Spinal cord (tissue), 10 donors: ENCODE measurements around the gene P2RX7. TPM values are rescaled to one million over a fixed set of nuclear protein-coding genes. Genes with fewer than 3 reads are reported as not detected.

Experiments used
- DNase-seq, 6 donors: peaks; one replicate each; pipeline versions ENCODE4 v3.0.0 to v3.0.0-alpha.2; 2013 to 2015; ENCODE audit warnings: low spot score in 6 of 6, low read depth in 4 of 6
- H3K27ac ChIP-seq: one replicate; pipeline ENCODE4 v1.5.1; 2013; ENCODE audit warnings: low read depth, low read length, control low read depth
- H3K27me3 ChIP-seq: one replicate; pipeline ENCODE4 v1.6.1; 2013; ENCODE audit warnings: low read length; ENCODE audit not compliant: control insufficient read depth, insufficient read depth
- H3K36me3 ChIP-seq: one replicate; pipeline ENCODE4 v1.6.1; 2013; ENCODE audit warnings: low read length; ENCODE audit not compliant: control insufficient read depth, insufficient read depth
- H3K4me1 ChIP-seq: one replicate; pipeline ENCODE4 v1.6.1; 2013; ENCODE audit warnings: low read length; ENCODE audit not compliant: control insufficient read depth, insufficient read depth
- H3K4me3 ChIP-seq: one replicate; pipeline ENCODE4 v1.5.1; 2013; ENCODE audit warnings: low read depth, low read length, control low read depth
- H3K9me3 ChIP-seq: one replicate; pipeline ENCODE4 v1.6.1; 2013; ENCODE audit warnings: low read length; ENCODE audit not compliant: control insufficient read depth, insufficient read depth
- WGBS: methylation state at CpG from one replicate; pipeline ENCODE4 v1.1.5; 2013; ENCODE audit warnings: missing lambda C conversion rate; ENCODE audit not compliant: insufficient coverage; 5-methylcytosine and 5-hydroxymethylcytosine counted together
- polyA plus RNA-seq, 2 donors: library from polyadenylated mRNA; unstranded; fragments of 120-200 nt; gene quantifications; one replicate each; pipeline ENCODE4 v1.2.1, GENCODE V29; 2013; ENCODE audit not compliant: insufficient read length in 2 of 2
- total RNA-seq, 2 donors: library from RNA; depleted of rRNA in 1 of 2; stranded (reverse); fragments of 120-200 nt in 1 of 2; fragments of >200 nt in 1 of 2; gene quantifications; one replicate each; pipeline versions ENCODE4 v1.2.3 to v1.2.4, GENCODE V29; 2013 to 2014
- donor health status: healthy.

Gene P2RX7
- total and polyA plus RNA-seq, 4 donors: 8.7 to 19.9 (median 17.4) TPM

GRCh38 chr12:121130866-121131373, 1.8 kb upstream of the P2RX7 start:
- Histone ChIP-seq H3K9me3 (no peaks in the 10 kb centered on the region), H3K27me3 (no peaks in the 10 kb centered on the region), H3K4me3 (no peak overlapping the region), H3K27ac (peak overlapping the region; percentile 93), H3K4me1 (peaks cover 28% of the 10 kb centered on the region), H3K36me3 (no peaks in the 10 kb centered on the region)
- 68% methylated on average over 4 of the region's 6 CpGs for WGBS
- no peak for DNase-seq

- Histone ChIP-seq H3K27ac (peak overlapping the region; percentile 93), H3K4me1 (peaks cover 33% of the 10 kb centered on the region), H3K36me3 (no peaks in the 10 kb centered on the region), H3K27me3 (no peaks in the 10 kb centered on the region), H3K9me3 (no peaks in the 10 kb centered on the region), H3K4me3 (no peak overlapping the region)
- WGBS: no CpG with 5 or more reads among the region's 4 CpGs
- DNase-seq: no peak
Measured at GRCh38 chr12:121131941-121132341, 735 bp upstream of the P2RX7 start.

- peak overlapping the region; percentile 66 for H3K4me3 ChIP-seq
Measured at GRCh38 chr12:121133838-121134237, 1.2 kb downstream of the P2RX7 start.

GRCh38 chr12:121135320-121135719, 2.6 kb downstream of the P2RX7 start:
- peaks cover 42% of the 10 kb centered on the region for H3K4me1 ChIP-seq
- no peak for DNase-seq
- no CpG with 5 or more reads among the region's 3 CpGs for WGBS
- H3K36me3 ChIP-seq: peaks cover 4% of the 10 kb centered on the region
- no peak overlapping the region for H3K27ac ChIP-seq
- H3K9me3 ChIP-seq: no peaks in the 10 kb centered on the region
- no peaks in the 10 kb centered on the region for H3K27me3 ChIP-seq
- H3K4me3 ChIP-seq: no peak overlapping the region

More at GRCh38 chr12:121133838-121134237, 1.2 kb downstream of the P2RX7 start:
- no peak for DNase-seq
- WGBS: 80% methylated on average over 2 of the region's 7 CpGs
- no peaks in the 10 kb centered on the region for H3K9me3 ChIP-seq
- H3K27ac ChIP-seq: peak overlapping the region; percentile 93
- peaks cover 30% of the 10 kb centered on the region for H3K4me1 ChIP-seq
- H3K27me3 ChIP-seq: no peaks in the 10 kb centered on the region
- H3K36me3 ChIP-seq: no peaks in the 10 kb centered on the region

GRCh38 chr12:121137512-121137911, 4.8 kb downstream of the P2RX7 start:
- 90% methylated on average over 2 of the region's 4 CpGs for WGBS
- H3K4me3 ChIP-seq: no peak overlapping the region
- no peak overlapping the region for H3K27ac ChIP-seq
- peaks cover 11% of the 10 kb centered on the region for H3K36me3 ChIP-seq
- no peaks in the 10 kb centered on the region for H3K27me3 ChIP-seq
- H3K9me3 ChIP-seq: peaks cover 5% of the 10 kb centered on the region
- peaks cover 40% of the 10 kb centered on the region for H3K4me1 ChIP-seq
- DNase-seq: no peak

- no peaks in the 10 kb centered on the region for H3K27me3 ChIP-seq
- H3K9me3 ChIP-seq: peaks cover 5% of the 10 kb centered on the region
- H3K4me3 ChIP-seq: no peak overlapping the region
- WGBS: 90% methylated on average over 5 of the region's 5 CpGs
- peaks cover 32% of the 10 kb centered on the region for H3K4me1 ChIP-seq
- peak overlapping the region; percentile 74 for H3K27ac ChIP-seq
- H3K36me3 ChIP-seq: peaks cover 11% of the 10 kb centered on the region
- no peak for DNase-seq
Measured at GRCh38 chr12:121138284-121138683, 5.6 kb downstream of the P2RX7 start.

GRCh38 chr12:121139286-121139685, 6.6 kb downstream of the P2RX7 start:
- Histone ChIP-seq H3K36me3 (peaks cover 11% of the 10 kb centered on the region), H3K4me3 (no peak overlapping the region), H3K4me1 (peaks cover 29% of the 10 kb centered on the region), H3K27ac (peak overlapping the region; percentile 74), H3K27me3 (no peaks in the 10 kb centered on the region), H3K9me3 (peaks cover 5% of the 10 kb centered on the region)
- peak in 5 of 6 donors; percentile 64 to 88 (median 81) for DNase-seq
- 59% methylated on average over 5 of the region's 5 CpGs for WGBS

- DNase-seq: no peak
- no peak overlapping the region for H3K4me3 ChIP-seq
- 93% methylated on average over 11 of the region's 11 CpGs for WGBS
- H3K27me3 ChIP-seq: no peaks in the 10 kb centered on the region
- no peak overlapping the region for H3K27ac ChIP-seq
- H3K36me3 ChIP-seq: peaks cover 14% of the 10 kb centered on the region
- peaks cover 22% of the 10 kb centered on the region for H3K4me1 ChIP-seq
- H3K9me3 ChIP-seq: peaks cover 5% of the 10 kb centered on the region
Measured at GRCh38 chr12:121142171-121142950, 9.7 kb downstream of the P2RX7 start.

GRCh38 chr12:121144416-121144914, 11.8 kb downstream of the P2RX7 start:
- H3K27ac ChIP-seq: no peak overlapping the region

GRCh38 chr12:121145221-121145620, 12.5 kb downstream of the P2RX7 start:
- no peaks in the 10 kb centered on the region for H3K27me3 ChIP-seq
- no peak for DNase-seq
- H3K4me3 ChIP-seq: no peak overlapping the region
- H3K27ac ChIP-seq: no peak overlapping the region
- H3K9me3 ChIP-seq: peaks cover 5% of the 10 kb centered on the region
- peaks cover 1% of the 10 kb centered on the region for H3K4me1 ChIP-seq
- WGBS: 85% methylated on average over 4 of the region's 8 CpGs
- peaks cover 13% of the 10 kb centered on the region for H3K36me3 ChIP-seq

More at GRCh38 chr12:121144416-121144914, 11.8 kb downstream of the P2RX7 start:
- peaks cover 9% of the 10 kb centered on the region for H3K4me1 ChIP-seq
- 95% methylated on average over 3 of the region's 3 CpGs for WGBS
- H3K9me3 ChIP-seq: peaks cover 5% of the 10 kb centered on the region
- no peak for DNase-seq
- H3K4me3 ChIP-seq: no peak overlapping the region
- H3K27me3 ChIP-seq: no peaks in the 10 kb centered on the region
- H3K36me3 ChIP-seq: peaks cover 15% of the 10 kb centered on the region
